H1 (cell line): ENCODE results near the gene TUBGCP3. TPM values are rescaled to one million over a fixed set of nuclear protein-coding genes. Genes with fewer than 3 reads are reported as not detected.

Experiments used
- CTCF ChIA-PET: fragments of 300-600 bp; sonication (Branson Sonifier 250); formaldehyde crosslinking; loops from one replicate; lab custom pipeline; 2021; ENCODE audit not compliant: partially characterized antibody; lab: Charles Lee
- POLR2A ChIA-PET: fragments of 300-600 bp; sonication (Branson Sonifier 250); formaldehyde crosslinking; loops from one replicate; lab custom pipeline; 2021; ENCODE audit warnings: inconsistent platforms; ENCODE audit not compliant: partially characterized antibody; lab: Charles Lee
- DNase-seq, 2 experiments: peaks; one replicate each; pipeline versions ENCODE4 v3.0.0 to v3.0.0-alpha.2; 2010 to 2022; ENCODE audit warnings: low spot score in 2 of 2, low read depth in 1 of 2, mixed read lengths in 1 of 2
- FAIRE-seq: peaks from 2 replicates; lab custom pipeline; 2011; peaks lifted over from hg19 to GRCh38; lab: Jason Lieb, UNC
- H2AFZ ChIP-seq: 2 replicates; pipeline ENCODE4 v1.8.1; 2012; ENCODE audit warnings: low read length, inconsistent platforms
- H2AK5ac ChIP-seq: 2 replicates; pipeline ENCODE4 v1.6.1; 2013; ENCODE audit warnings: low read depth, low read length
- H2BK120ac ChIP-seq: replicated peaks from 2 replicates; pipeline ENCODE3; 2013; ENCODE audit warnings: low read depth, low read length, inconsistent platforms
- H2BK12ac ChIP-seq: 2 replicates; pipeline ENCODE4 v1.6.1; 2013; ENCODE audit warnings: low read depth, low read length
- H2BK15ac ChIP-seq: 2 replicates; pipeline ENCODE4 v1.6.1; 2013; ENCODE audit warnings: low read length
- H2BK20ac ChIP-seq: 2 replicates; pipeline ENCODE4 v1.6.1; 2013; ENCODE audit warnings: low read length
- H2BK5ac ChIP-seq: 2 replicates; pipeline ENCODE4 v1.6.1; 2013; ENCODE audit warnings: low read depth, low read length
- H3K14ac ChIP-seq: 2 replicates; pipeline ENCODE4 v1.6.1; 2013; ENCODE audit warnings: inconsistent platforms; ENCODE audit not compliant: insufficient read length
- H3K18ac ChIP-seq: 2 replicates; pipeline ENCODE4 v1.6.1; 2013; ENCODE audit warnings: low read length; ENCODE audit errors: extremely low read depth
- H3K23ac ChIP-seq: 2 replicates; pipeline ENCODE4 v1.6.1; 2013; ENCODE audit warnings: inconsistent platforms; ENCODE audit not compliant: insufficient read length
- H3K23me2 ChIP-seq: 2 replicates; pipeline ENCODE4 v1.6.1; 2013; ENCODE audit warnings: low read depth, low read length
- H3K27ac ChIP-seq: 2 replicates; pipeline ENCODE4 v1.6.1; 2011; ENCODE audit warnings: low read depth, low read length, inconsistent platforms
- H3K27me3 ChIP-seq, 4 experiments: replicated peaks in 1 of 4; 1 replicate in 1 of 4; 2 replicates in 3 of 4; pipeline versions ENCODE4 v1.6.1 to v1.8.1; 2011 to 2013; ENCODE audit warnings: low read length in 3 of 4, mild to moderate bottlenecking in 3 of 4, inconsistent platforms in 2 of 4, mixed read lengths in 2 of 4, moderate library complexity in 1 of 4; ENCODE audit not compliant: control insufficient read depth in 3 of 4, insufficient read depth in 3 of 4; ENCODE audit errors: extremely low read depth in 1 of 4
- H3K36me3 ChIP-seq, 4 experiments: 2 replicates each; pipeline versions ENCODE4 v1.6.1 to v1.8.1; 2011 to 2013; ENCODE audit warnings: mild to moderate bottlenecking in 4 of 4, low read length in 3 of 4, moderate library complexity in 2 of 4, control low read depth in 1 of 4, inconsistent platforms in 1 of 4; ENCODE audit not compliant: insufficient read depth in 4 of 4, control insufficient read depth in 2 of 4
- H3K4ac ChIP-seq: replicated peaks from 2 replicates; pipeline ENCODE3; 2013; ENCODE audit warnings: low read length, low read depth, mixed read lengths, inconsistent platforms; ENCODE audit not compliant: insufficient read length
- H3K4me1 ChIP-seq, 4 experiments: replicated peaks in 1 of 4; 1 replicate in 1 of 4; 2 replicates in 3 of 4; pipeline versions ENCODE4 v1.6.1 to v1.8.1; 2011 to 2013; ENCODE audit warnings: low read length in 3 of 4, inconsistent platforms in 2 of 4, mixed read lengths in 1 of 4; ENCODE audit not compliant: insufficient read depth in 4 of 4, control insufficient read depth in 3 of 4
- H3K4me2 ChIP-seq, 2 experiments: 2 replicates each; pipeline versions ENCODE4 v1.6.1 to v1.8.1; 2011 to 2013; ENCODE audit warnings: low read depth in 2 of 2, low read length in 2 of 2, control low read depth in 1 of 2, inconsistent platforms in 1 of 2, mild to moderate bottlenecking in 1 of 2; ENCODE audit not compliant: insufficient read depth in 1 of 2
- H3K4me3 ChIP-seq, 4 experiments: fragments of 200-600, 300-600 bp in 1 of 4; sonication (generic), shearing (Covaris generic), sonication (Bioruptor Twin) in 1 of 4; 2 replicates each; pipeline versions ENCODE4 v1.5.1 to v1.8.1; 2011 to 2016; ENCODE audit warnings: low read length in 4 of 4, low read depth in 3 of 4, control low read depth in 2 of 4, inconsistent platforms in 2 of 4, mild to moderate bottlenecking in 2 of 4, mixed read lengths in 1 of 4, moderate library complexity in 1 of 4; ENCODE audit not compliant: insufficient read depth in 2 of 4; ENCODE audit errors: extremely low read depth in 1 of 4
- H3K56ac ChIP-seq: replicated peaks from 2 replicates; pipeline ENCODE3; 2013; ENCODE audit warnings: low read depth, mild to moderate bottlenecking, mixed read lengths, low read length, inconsistent platforms; ENCODE audit not compliant: insufficient read length
- H3K79me1 ChIP-seq: 2 replicates; pipeline ENCODE4 v1.6.1; 2013; ENCODE audit warnings: low read depth, low read length, control low read depth
- H3K79me2 ChIP-seq, 2 experiments: 2 replicates each; pipeline versions ENCODE4 v1.6.1 to v1.8.1; 2012 to 2013; ENCODE audit warnings: low read length in 2 of 2, mild to moderate bottlenecking in 2 of 2, inconsistent platforms in 1 of 2; ENCODE audit not compliant: insufficient read depth in 2 of 2, control insufficient read depth in 1 of 2
- H3K9ac ChIP-seq, 4 experiments: replicated peaks in 1 of 4; 1 replicate in 1 of 4; 2 replicates in 3 of 4; pipeline versions ENCODE4 v1.6.1 to v1.8.1; 2011 to 2013; ENCODE audit warnings: low read depth in 3 of 4, low read length in 3 of 4, control low read depth in 2 of 4, mild to moderate bottlenecking in 2 of 4, moderate library complexity in 2 of 4, inconsistent platforms in 1 of 4; ENCODE audit errors: extremely low read depth in 1 of 4
- H3K9me3 ChIP-seq, 2 experiments: 2 replicates each; pipeline versions ENCODE4 v1.6.1 to v1.8.1; 2012 to 2013; ENCODE audit warnings: mild to moderate bottlenecking in 2 of 2, moderate library complexity in 2 of 2, control low read depth in 1 of 2, inconsistent platforms in 1 of 2, low read depth in 1 of 2, low read length in 1 of 2, mixed read lengths in 1 of 2; ENCODE audit not compliant: insufficient read depth in 2 of 2
- H4K20me1 ChIP-seq, 2 experiments: replicated peaks in 1 of 2; 2 replicates each; pipeline versions ENCODE3 to v1.8.1; 2011 to 2013; ENCODE audit warnings: inconsistent platforms in 2 of 2, low read length in 2 of 2, mild to moderate bottlenecking in 1 of 2; ENCODE audit not compliant: insufficient read depth in 2 of 2, control insufficient read depth in 1 of 2
- H4K5ac ChIP-seq: 2 replicates; pipeline ENCODE4 v1.6.1; 2013; ENCODE audit warnings: low read length, low read depth, mixed read lengths, inconsistent platforms; ENCODE audit not compliant: insufficient read length
- H4K8ac ChIP-seq: 2 replicates; pipeline ENCODE4 v1.8.0; 2013; ENCODE audit warnings: mild to moderate bottlenecking, moderate library complexity, low read length, inconsistent platforms; ENCODE audit not compliant: insufficient read depth; ENCODE audit errors: extremely low read depth
- H4K91ac ChIP-seq: replicated peaks from 2 replicates; pipeline ENCODE3; 2013; ENCODE audit warnings: low read length, mixed read lengths, inconsistent platforms; ENCODE audit not compliant: insufficient read length
- ASH2L ChIP-seq: fragments of 200-600, 300-600 bp; sonication (generic); IDR thresholded peaks from one replicate; pipeline ENCODE4 v1.7.1; 2017; ENCODE audit warnings: low read length
- CREB1 ChIP-seq: IDR thresholded peaks from 2 replicates; pipeline ENCODE4 v1.6.1; 2012; ENCODE audit warnings: inconsistent platforms
- CTCF ChIP-seq, 3 experiments: IDR thresholded peaks; 1 replicate in 2 of 3; 2 replicates in 1 of 3; pipeline versions ENCODE4 v1.5.1 to v1.6.1; 2011; ENCODE audit warnings: low read length in 3 of 3, mild to moderate bottlenecking in 3 of 3, inconsistent platforms in 2 of 3, low read depth in 1 of 3, moderate library complexity in 1 of 3; ENCODE audit not compliant: insufficient read depth in 1 of 3; ENCODE audit errors: control extremely low read depth in 1 of 3
- GABPA ChIP-seq: IDR thresholded peaks from 2 replicates; pipeline ENCODE4 v1.6.1; 2011; ENCODE audit warnings: mild to moderate bottlenecking, low read length, moderate library complexity, borderline replicate concordance; ENCODE audit not compliant: insufficient read depth
- GTF2F1 ChIP-seq: IDR thresholded peaks from 2 replicates; pipeline ENCODE4 v1.6.1; 2012; ENCODE audit warnings: low read depth, low read length, improper control_type of control experiment, borderline replicate concordance
- JUN ChIP-seq: IDR thresholded peaks from 2 replicates; pipeline ENCODE4 v1.6.1; 2011; ENCODE audit warnings: low read depth, mild to moderate bottlenecking, improper control_type of control experiment, low read length
- KDM5A ChIP-seq: fragments of 200-600 bp; IDR thresholded peaks from 2 replicates; pipeline ENCODE4 v1.7.1; 2012; ENCODE audit warnings: mild to moderate bottlenecking, low read length, inconsistent platforms, mixed read lengths
- NRF1 ChIP-seq: IDR thresholded peaks from 2 replicates; pipeline ENCODE4 v1.6.1; 2011; ENCODE audit warnings: mild to moderate bottlenecking, low read depth, low read length, improper control_type of control experiment
- RXRA ChIP-seq: IDR thresholded peaks from 2 replicates; pipeline ENCODE4 v1.6.1; 2011; ENCODE audit warnings: low read depth, mild to moderate bottlenecking, low read length, moderate library complexity; ENCODE audit not compliant: insufficient read depth
- SIRT6 ChIP-seq: IDR thresholded peaks from one replicate; pipeline ENCODE4 v1.7.1; 2012; ENCODE audit warnings: low read length, inconsistent platforms
- SUZ12 ChIP-seq: fragments of 200-600 bp; sonication (generic); IDR thresholded peaks from 2 replicates; pipeline ENCODE4 v1.6.1; 2012; ENCODE audit warnings: mild to moderate bottlenecking, inconsistent platforms, low read length, moderate library complexity, mixed read lengths
- WGBS, 2 experiments: shearing (Covaris generic) in 1 of 2; methylation state at CpG; one replicate each; pipeline versions ENCODE4 v1.1.6 to v1.1.7; 2013 to 2015; ENCODE audit warnings: low lambda C conversion rate in 2 of 2, mixed read lengths in 2 of 2, inconsistent platforms in 1 of 2, low coverage in 1 of 2, missing lambda C conversion rate in 1 of 2; ENCODE audit not compliant: insufficient replicate concordance in 2 of 2, insufficient coverage in 1 of 2, insufficient read length in 1 of 2; ENCODE audit errors: extremely low coverage in 1 of 2, missing lambda C conversion rate in 1 of 2; 5-methylcytosine and 5-hydroxymethylcytosine counted together
- polyA plus RNA-seq, 7 experiments: library from polyadenylated mRNA; depleted of rRNA in 3 of 7; stranded (reverse) in 5 of 7; unstranded in 2 of 7; fragments of >200 nt in 5 of 7; fragments of 200-250 nt in 2 of 7; gene quantifications; 1 replicate in 5 of 7; 2 replicates in 1 of 7; 4 replicates in 1 of 7; pipeline versions ENCODE4 v1.2.1 to v1.2.3, GENCODE V29; 2011 to 2013; ENCODE audit warnings: missing spikeins in 2 of 7, mixed read lengths in 2 of 7
- total RNA-seq: library from RNA; stranded (reverse); fragmentation: NEBNext Ultra II Directional; extraction: Animal tissue kit (Norgen Biotek cat#: 25700); gene quantifications from 2 replicates; pipeline ENCODE4 v1.2.1, GENCODE V29; 2021

Gene TUBGCP3
- total and polyA plus RNA-seq, 2 of the 8 experiments (the other 6 are each of a cell fraction or from before 2014, with no cell fraction given), result 27.0 to 31.7 TPM

- CTCF ChIA-PET, result no interaction called here
- 90% methylated on average over 7 of the region's 7 CpGs; no CpG with 5 or more reads in 1 of the 2 experiments for WGBS, 2 experiments
- no peak overlapping the region for H3K56ac ChIP-seq
These were observed 108.6 kb downstream of the TUBGCP3 start for GRCh38 chr13:112479389-112479788.

More at GRCh38 chr13:112479389-112479788, 108.6 kb downstream of the TUBGCP3 start:
- no peaks in the 10 kb centered on the region for H3K79me1 ChIP-seq
- no peaks in the 10 kb centered on the region for H3K79me2 ChIP-seq
- FAIRE-seq (no peak), DNase-seq (no peak)
- H2AFZ ChIP-seq, result no peak overlapping the region
- H3K36me3 ChIP-seq, result peaks cover 0 to 4% (median 0%) of the 10 kb centered on the region in 4 experiments; a peak in 1 of 8 replicates
- no peak overlapping the region for H3K4me3 ChIP-seq
- no peaks in the 10 kb centered on the region for H3K4me1 ChIP-seq
- no peaks in the 10 kb centered on the region for H3K23me2 ChIP-seq
- TF ChIP-seq JUN, result no peak
- TF ChIP-seq CTCF (IDR thresholded peaks at IDR 0.05; ENCODE audit: control extremely low read depth in 1 of 3, insufficient read depth in 1 of 3, low read depth in 1 of 3, low read length in 3 of 3), result no peak
- TF ChIP-seq GABPA, result no peak
- no peak for TF ChIP-seq KDM5A
- TF ChIP-seq RXRA, result no peak
- TF ChIP-seq GTF2F1, result no peak
- no peak for TF ChIP-seq SIRT6
- TF ChIP-seq CREB1, result no peak
- TF ChIP-seq SUZ12, result no peak
- TF ChIP-seq NRF1, result no peak
- TF ChIP-seq ASH2L, result no peak
- H4K20me1 ChIP-seq, result no peaks in the 10 kb centered on the region
- no peak overlapping the region for H4K5ac ChIP-seq
- H2BK20ac ChIP-seq, result no peak overlapping the region
- H3K27ac ChIP-seq, result no peak overlapping the region
- no peak overlapping the region for H2BK12ac ChIP-seq
- H3K23ac ChIP-seq, result no peak overlapping the region
- no peak overlapping the region for H3K4me2 ChIP-seq
- no peak overlapping the region for H2AK5ac ChIP-seq
- H3K14ac ChIP-seq, result no peak overlapping the region
- no peak overlapping the region for H4K91ac ChIP-seq
- no peak overlapping the region for H3K18ac ChIP-seq
- POLR2A ChIA-PET, result no interaction called here
- H3K27me3 ChIP-seq, result no peaks in the 10 kb centered on the region
- H2BK120ac ChIP-seq, result no peak overlapping the region
- no peak overlapping the region for H3K4ac ChIP-seq
- no peak overlapping the region for H2BK5ac ChIP-seq
- H3K9ac ChIP-seq, result no peak overlapping the region
- H3K9me3 ChIP-seq, result no peaks in the 10 kb centered on the region
- no peak overlapping the region for H2BK15ac ChIP-seq
- no peak overlapping the region for H4K8ac ChIP-seq
